CD4-positive, alpha-beta T cell treated with Interleukin-17A for 1 hour (primary cell): ENCODE measurements around the gene SLC6A13.
A peak's percentile ranks its signal among the peaks of the same experiment; 100 is the strongest.
"Not testable (repeated sequence)": the region's sequence is repeated elsewhere in the genome, so short reads cannot be mapped to it uniquely, and the experiment has no call there.

Experiments
- DNase-seq: peaks from one replicate; pipeline ENCODE4 v3.0.0-alpha.2; 2020

Gene SLC6A13

GRCh38 chr12:195951-196350 lies 66.7 kb downstream of the SLC6A13 start:
- DNase-seq = no peak

GRCh38 chr12:195156-195555 lies 67.5 kb downstream of the SLC6A13 start:
- DNase-seq = no peak

- no peak for DNase-seq
Measured at GRCh38 chr12:194276-194675, 68.4 kb downstream of the SLC6A13 start.

- DNase-seq = no peak
Measured at GRCh38 chr12:193261-193660, 69.4 kb downstream of the SLC6A13 start.

- no peak for DNase-seq
Measured at GRCh38 chr12:191541-191940, 71.1 kb downstream of the SLC6A13 start.

GRCh38 chr12:190881-191280 lies 71.8 kb downstream of the SLC6A13 start:
- DNase-seq = no peak

GRCh38 chr12:189622-189962 lies 73.0 kb downstream of the SLC6A13 start:
- DNase-seq = no peak

GRCh38 chr12:188910-189621 lies 73.6 kb downstream of the SLC6A13 start:
- DNase-seq = peak; percentile 19

GRCh38 chr12:187986-188909 lies 74.4 kb downstream of the SLC6A13 start:
- not testable (repeated sequence) for DNase-seq

- DNase-seq = no peak
Measured at GRCh38 chr12:186006-186625, 76.5 kb downstream of the SLC6A13 start.

GRCh38 chr12:185576-185955 lies 77.1 kb downstream of the SLC6A13 start:
- DNase-seq = no peak

GRCh38 chr12:184811-185575 lies 77.6 kb downstream of the SLC6A13 start:
- no peak for DNase-seq

GRCh38 chr12:182381-182892 lies 80.2 kb downstream of the SLC6A13 start:
- no peak for DNase-seq

- no peak for DNase-seq
Measured at GRCh38 chr12:181921-182320, 80.7 kb downstream of the SLC6A13 start.

GRCh38 chr12:180445-180844 lies 82.2 kb downstream of the SLC6A13 start:
- peak; percentile 3 for DNase-seq

- DNase-seq = no peak
Measured at GRCh38 chr12:179885-180284, 82.8 kb downstream of the SLC6A13 start.

- no peak for DNase-seq
Measured at GRCh38 chr12:179131-179884, 83.3 kb downstream of the SLC6A13 start.

- DNase-seq = no peak
Measured at GRCh38 chr12:178829-179109, 83.9 kb downstream of the SLC6A13 start.

- no peak for DNase-seq
Measured at GRCh38 chr12:177980-178828, 84.4 kb downstream of the SLC6A13 start.

- no peak for DNase-seq
Measured at GRCh38 chr12:177336-177979, 85.2 kb downstream of the SLC6A13 start.
